22Rv1 (cell line): ENCODE measurements around the gene ATP6V1E1.

Experiments
- H3K27ac ChIP-seq: fragments of 450-650 bp; 2 replicates; pipeline ENCODE4 v1.5.1; 2017
- ZFX ChIP-seq: fragments of 450-650 bp; IDR thresholded peaks from 2 replicates; pipeline ENCODE4 v1.6.1; 2017; ENCODE audit warnings: antibody characterized with exemption, borderline replicate concordance
- TF ChIP-seq, protein P1 (sequence below): fragments of 450-650 bp; IDR thresholded peaks from 2 replicates; pipeline ENCODE4 v1.5.1; 2017; ENCODE audit warnings: mild to moderate bottlenecking

The ATP6V1E1 gene

DNA sequence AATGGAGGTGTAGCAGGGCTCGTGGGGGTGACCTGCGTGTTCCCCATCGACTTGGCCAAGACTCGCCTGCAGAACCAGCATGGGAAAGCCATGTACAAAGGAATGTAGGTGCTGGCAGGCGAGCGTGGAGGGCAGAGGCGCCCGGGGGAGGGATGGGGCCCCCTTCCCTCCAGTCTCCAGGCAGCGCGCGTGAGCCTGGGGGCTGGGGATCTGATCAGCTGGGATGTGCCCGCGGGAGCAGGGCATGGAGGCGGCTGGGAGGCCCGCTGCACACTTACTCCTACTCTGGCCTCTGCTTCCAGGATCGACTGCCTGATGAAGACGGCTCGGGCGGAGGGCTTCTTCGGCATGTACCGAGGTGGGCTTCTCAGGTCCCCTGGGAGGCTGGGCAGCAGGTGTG lies 47.5 kb downstream of the ATP6V1E1 start:
- no peak overlapping the region for H3K27ac ChIP-seq

DNA sequence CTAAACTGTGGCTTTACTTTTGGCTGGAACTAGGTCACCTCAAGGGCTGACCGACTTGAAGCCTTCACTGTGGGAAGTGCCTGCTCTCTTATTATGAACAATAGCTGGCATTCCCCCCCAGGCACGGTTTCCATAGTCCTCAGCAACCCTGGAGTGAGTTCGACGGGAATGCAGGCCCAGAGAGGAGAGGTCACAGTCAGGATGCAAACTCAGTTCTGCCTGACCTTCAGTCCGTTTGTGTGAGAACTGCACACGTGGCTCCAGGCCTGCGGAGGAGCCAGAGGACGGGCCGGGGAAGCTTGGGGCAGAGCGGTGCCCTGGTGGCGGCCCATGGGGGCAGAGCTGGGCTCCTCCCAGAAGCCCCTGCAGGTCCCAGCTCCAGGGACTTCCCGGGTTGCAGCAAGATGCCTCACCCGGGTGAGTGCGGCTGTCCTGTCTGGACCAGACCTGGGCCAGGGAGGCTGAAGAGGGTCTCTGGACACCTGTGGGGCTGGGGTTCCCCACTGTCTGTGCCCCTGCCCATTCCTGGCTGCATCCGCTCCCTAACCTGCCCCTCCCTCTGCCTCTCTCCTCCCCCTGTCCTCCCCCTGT lies 48.0 kb downstream of the ATP6V1E1 start:
- H3K27ac ChIP-seq = no peak overlapping the region
- TF ChIP-seq, protein P1, sequence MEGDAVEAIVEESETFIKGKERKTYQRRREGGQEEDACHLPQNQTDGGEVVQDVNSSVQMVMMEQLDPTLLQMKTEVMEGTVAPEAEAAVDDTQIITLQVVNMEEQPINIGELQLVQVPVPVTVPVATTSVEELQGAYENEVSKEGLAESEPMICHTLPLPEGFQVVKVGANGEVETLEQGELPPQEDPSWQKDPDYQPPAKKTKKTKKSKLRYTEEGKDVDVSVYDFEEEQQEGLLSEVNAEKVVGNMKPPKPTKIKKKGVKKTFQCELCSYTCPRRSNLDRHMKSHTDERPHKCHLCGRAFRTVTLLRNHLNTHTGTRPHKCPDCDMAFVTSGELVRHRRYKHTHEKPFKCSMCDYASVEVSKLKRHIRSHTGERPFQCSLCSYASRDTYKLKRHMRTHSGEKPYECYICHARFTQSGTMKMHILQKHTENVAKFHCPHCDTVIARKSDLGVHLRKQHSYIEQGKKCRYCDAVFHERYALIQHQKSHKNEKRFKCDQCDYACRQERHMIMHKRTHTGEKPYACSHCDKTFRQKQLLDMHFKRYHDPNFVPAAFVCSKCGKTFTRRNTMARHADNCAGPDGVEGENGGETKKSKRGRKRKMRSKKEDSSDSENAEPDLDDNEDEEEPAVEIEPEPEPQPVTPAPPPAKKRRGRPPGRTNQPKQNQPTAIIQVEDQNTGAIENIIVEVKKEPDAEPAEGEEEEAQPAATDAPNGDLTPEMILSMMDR = no peak
- TF ChIP-seq ZFX = no peak

More for the DNA sequence above, 47.5 kb downstream of the ATP6V1E1 start:
- TF ChIP-seq, protein P1 = no peak
- TF ChIP-seq ZFX = no peak

DNA sequence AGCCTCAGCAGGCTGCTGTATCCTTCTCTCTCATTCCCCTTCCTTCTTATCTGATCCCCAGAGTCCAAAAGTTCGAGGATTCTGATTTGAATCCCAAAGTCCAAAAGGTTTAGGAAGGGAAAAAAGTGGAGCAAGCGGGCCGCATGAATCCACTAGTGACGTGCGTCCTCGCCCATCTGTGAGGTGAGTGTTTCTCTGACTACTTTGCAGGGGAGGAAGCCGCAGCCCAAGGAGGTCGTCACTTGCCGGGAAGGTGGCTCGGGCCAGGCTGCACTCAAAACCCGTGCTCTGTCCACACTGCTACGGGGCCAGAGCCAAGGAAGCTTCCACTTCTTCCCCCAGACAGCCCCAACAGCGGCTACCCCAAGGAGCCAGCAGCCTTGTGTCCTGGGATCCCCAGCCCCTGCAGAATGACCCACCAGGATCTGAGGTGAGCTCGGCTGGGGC lies 49.0 kb downstream of the ATP6V1E1 start:
- TF ChIP-seq, protein P1 = no peak
- no peak for TF ChIP-seq ZFX
- no peak overlapping the region for H3K27ac ChIP-seq

DNA sequence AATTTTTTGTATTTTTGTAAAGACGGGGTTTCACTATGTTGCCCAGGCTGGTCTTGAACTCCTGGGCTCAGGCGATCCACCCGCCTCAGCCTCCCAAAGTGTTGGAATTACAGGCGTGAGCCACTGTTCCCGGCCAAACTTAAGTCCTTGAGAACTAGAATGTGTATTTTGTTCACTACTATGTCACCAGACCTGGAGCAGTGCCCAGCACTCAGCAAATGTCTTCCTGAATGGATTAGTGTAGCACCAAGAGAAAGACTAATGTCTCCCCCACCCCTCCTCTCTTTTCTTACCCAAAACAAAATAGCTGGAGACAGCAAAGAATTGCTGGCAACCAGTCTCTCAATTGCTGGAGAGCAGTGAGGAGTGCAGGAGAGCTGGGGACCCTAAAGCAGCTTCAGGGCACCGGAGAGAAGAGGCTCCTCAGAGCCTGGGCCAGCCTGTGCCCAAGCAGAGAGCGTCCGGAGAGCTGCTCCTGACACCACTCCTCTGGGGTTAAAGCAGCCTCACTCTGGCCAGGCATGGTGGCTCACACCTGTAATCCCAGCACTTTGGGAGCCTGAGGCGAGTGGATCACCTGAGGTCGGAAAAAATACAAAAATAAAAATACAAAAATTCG lies 50.3 kb downstream of the ATP6V1E1 start:
- TF ChIP-seq, protein P1 = no peak
- TF ChIP-seq ZFX = no peak
- no peak overlapping the region for H3K27ac ChIP-seq

DNA sequence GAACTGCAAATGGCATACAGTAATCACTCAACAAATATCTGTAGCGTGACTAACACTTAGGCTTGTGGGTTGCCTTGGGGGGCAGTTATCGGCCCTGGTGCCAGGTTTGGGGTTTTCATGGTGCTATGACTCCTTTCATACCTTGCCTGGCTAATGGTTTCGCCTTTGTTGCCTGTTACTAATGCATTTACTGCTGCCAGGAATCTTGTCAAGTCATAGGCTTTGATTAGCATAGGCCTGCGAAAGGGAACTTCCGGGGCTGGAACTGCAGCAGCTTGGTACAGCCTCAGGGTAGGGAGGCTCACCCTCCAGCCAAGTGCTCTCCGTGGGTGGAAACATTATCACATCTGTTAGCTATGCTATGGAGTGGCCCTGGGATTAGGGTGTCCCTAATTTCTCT lies 52.1 kb downstream of the ATP6V1E1 start:
- TF ChIP-seq, protein P1 = no peak
- no peak for TF ChIP-seq ZFX
- H3K27ac ChIP-seq = no peak overlapping the region

DNA sequence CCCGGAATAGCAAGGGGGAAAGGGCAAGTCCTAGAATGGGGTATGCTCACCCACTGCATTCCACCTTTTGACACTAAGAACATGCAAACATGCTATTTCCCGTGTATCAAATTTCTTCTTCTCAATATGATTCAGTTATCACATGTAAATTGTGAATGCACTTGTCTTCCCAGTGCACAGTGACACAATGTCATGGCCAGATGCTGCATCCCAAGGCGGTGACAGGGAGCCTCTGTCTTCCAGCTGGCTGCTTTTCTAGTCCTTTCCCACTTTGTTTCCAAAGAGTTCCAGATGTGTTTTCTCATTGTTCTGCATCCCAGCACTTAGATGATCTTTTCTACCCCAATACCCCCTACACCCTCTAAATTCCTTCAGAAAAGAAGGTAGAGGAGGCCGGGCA lies 52.9 kb downstream of the ATP6V1E1 start:
- H3K27ac ChIP-seq = no peak overlapping the region
- no peak for TF ChIP-seq ZFX
- TF ChIP-seq, protein P1 = no peak

DNA sequence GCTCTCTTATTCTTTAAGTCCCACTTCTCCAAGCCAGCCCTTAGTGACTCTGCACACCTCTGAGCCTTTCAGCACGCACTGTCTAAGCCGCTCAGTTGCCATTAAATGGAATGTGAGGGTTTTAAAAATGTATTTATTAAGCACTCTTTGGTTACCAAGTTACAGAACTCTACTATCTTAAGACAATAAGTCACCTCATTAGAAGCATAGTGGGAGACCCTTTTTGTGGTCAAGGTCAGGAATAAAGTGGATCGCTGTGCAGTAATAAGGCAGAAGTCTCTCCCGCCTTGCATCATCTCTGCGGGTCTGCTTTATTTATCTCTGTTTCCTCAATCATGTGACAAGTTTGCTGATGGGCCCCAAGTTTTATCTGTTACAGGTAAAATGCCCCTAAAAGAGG lies 53.4 kb downstream of the ATP6V1E1 start:
- no peak overlapping the region for H3K27ac ChIP-seq
- no peak for TF ChIP-seq ZFX
- TF ChIP-seq, protein P1 = no peak
